K562 (cell line): ENCODE measurements around the gene ENSA. TPM values are rescaled to one million over a fixed set of nuclear protein-coding genes. Genes with fewer than 3 reads are reported as not detected.
A peak's percentile ranks its signal among the peaks of the same experiment; 100 is the strongest.

ENCODE experiments used
- EP400 ChIP-seq: fragments of 450-650 bp; IDR thresholded peaks from 2 replicates; pipeline ENCODE4 v1.6.1; 2017; ENCODE audit warnings: antibody characterized with exemption, mild to moderate bottlenecking, moderate library complexity
- ERF ChIP-seq: fragments of 450-650 bp; formaldehyde crosslinking; IDR thresholded peaks from 2 replicates; pipeline ENCODE4 v1.4.0; 2020; ENCODE audit warnings: mild to moderate bottlenecking, mixed read lengths
- GMEB1 ChIP-seq: fragments of 250-450 bp; sonication (Bioruptor Pico); IDR thresholded peaks from 2 replicates; pipeline ENCODE4 v1.4.0; 2020; ENCODE audit warnings: mild to moderate bottlenecking
- MAFG ChIP-seq: fragments of 450-650 bp; conservative IDR thresholded peaks from 2 replicates; pipeline ENCODE4 v1.6.1; 2016; ENCODE audit warnings: missing genetic modification characterization, missing compliant biosample characterization
- MTA2 ChIP-seq: fragments of 450-650 bp; IDR thresholded peaks from 2 replicates; pipeline ENCODE4 v1.6.1; 2016; ENCODE audit warnings: low read depth
- PPARD ChIP-seq: fragments of 250-450 bp; sonication (Bioruptor Pico); IDR thresholded peaks from 2 replicates; pipeline ENCODE4 v1.8.0; 2022; ENCODE audit warnings: inconsistent platforms, mild to moderate bottlenecking, moderate library complexity
- PRDM10 ChIP-seq: fragments of 450-650 bp; IDR thresholded peaks from 2 replicates; pipeline ENCODE4 v1.6.1; 2018; ENCODE audit not compliant: partially characterized antibody
- RERE ChIP-seq: sonication (generic); formaldehyde crosslinking; IDR thresholded peaks from 2 replicates; pipeline ENCODE4 v1.8.0; 2023; ENCODE audit warnings: missing genetic modification reagents, mild to moderate bottlenecking, borderline replicate concordance
- RHOXF2B ChIP-seq: fragments of 250-450 bp; sonication (Bioruptor Pico); conservative IDR thresholded peaks from 2 replicates; pipeline ENCODE4 v1.5.1; 2021
- TEAD1 ChIP-seq, 2 experiments: fragments of 450-650 bp in 1 of 2; sonication (generic) in 1 of 2; formaldehyde crosslinking; IDR thresholded peaks; 2 replicates each; pipeline versions ENCODE4 v1.4.0 to v1.8.0; 2020 to 2022; ENCODE audit warnings: mild to moderate bottlenecking in 2 of 2, missing genetic modification reagents in 1 of 2
- THRA ChIP-seq: fragments of 450-650 bp; IDR thresholded peaks from 2 replicates; pipeline ENCODE4 v1.6.1; 2017; ENCODE audit warnings: mild to moderate bottlenecking, moderate library complexity
- YBX1 ChIP-seq: fragments of 450-650 bp; IDR thresholded peaks from 2 replicates; pipeline ENCODE4 v1.7.1; 2016; ENCODE audit warnings: mild to moderate bottlenecking
- ZFP30 ChIP-seq: fragments of 250-450 bp; sonication (Bioruptor Pico); IDR thresholded peaks from 2 replicates; pipeline ENCODE4 v1.8.0; 2022; ENCODE audit warnings: moderate library complexity, mild to moderate bottlenecking, inconsistent platforms, borderline replicate concordance
- ZNF589 ChIP-seq: fragments of 200-800 bp; sonication (Bioruptor generic); IDR thresholded peaks from 2 replicates; pipeline ENCODE4 v1.6.1; 2016; ENCODE audit warnings: low read depth, missing genetic modification characterization, missing compliant biosample characterization
- polyA plus RNA-seq, 8 experiments: library from polyadenylated mRNA; depleted of rRNA in 4 of 8; stranded (reverse) in 5 of 8; unstranded in 3 of 8; fragments of >200 nt; fragmentation: Nextera tagmentation in 2 of 8; fragmentation: Illumina TruSeq in 1 of 8; extraction: Ambion mirVana in 2 of 8; extraction: Trizol in 1 of 8; gene quantifications; 2 replicates each; pipeline versions ENCODE4 v1.2.1 to v1.2.3, GENCODE V29; 2011 to 2014; ENCODE audit warnings: inconsistent platforms in 1 of 8, missing spikeins in 1 of 8
- total RNA-seq, 7 experiments: library from RNA; depleted of rRNA in 6 of 7; stranded (reverse); fragments of >200 nt in 6 of 7; fragmentation: Illumina TruSeq in 2 of 7; extraction: Trizol in 2 of 7; gene quantifications; 2 replicates each; pipeline versions ENCODE4 v1.2.1 to v1.2.3, GENCODE V29; 2011 to 2021; ENCODE audit warnings: low replicate concordance in 1 of 7

ENSA gene
- total and polyA plus RNA-seq, 9 of the 15 experiments (the other 6 are each of a cell fraction or from before 2014, with no cell fraction given) = 68.1 to 605 (median 188) TPM

- TF ChIP-seq ZFP30 (CRISPR knock-in tag) = no peak
- TF ChIP-seq THRA = no peak
- no peak for TF ChIP-seq GMEB1 (CRISPR knock-in tag)
- TF ChIP-seq MAFG (tag) = no peak
- 0 out of 2 replicates have a peak, but pooled peaks have one; percentile 7 for TF ChIP-seq EP400
- TF ChIP-seq MTA2 = no peak
- TF ChIP-seq TEAD1 (CRISPR knock-in tag; IDR thresholded peaks at IDR 0.05) = 0 out of 4 replicates have a peak, but pooled peaks of 1 of the 2 experiments have one; percentile 15
- no peak for TF ChIP-seq PPARD (CRISPR knock-in tag)
- TF ChIP-seq ZNF589 (CRISPR knock-in tag) = no peak
- TF ChIP-seq ERF = no peak
- TF ChIP-seq PRDM10 = no peak
- TF ChIP-seq RERE (CRISPR knock-in tag) = no peak
- TF ChIP-seq YBX1 = no peak
- TF ChIP-seq RHOXF2B = no peak
These were observed 50.9 kb downstream of the ENSA start (continued) for GRCh38 chr1:150578272-150579109.
